GM12872 (cell line): ENCODE measurements around the gene DIAPH3.

Experiments used
- TF ChIP-seq, protein P1 (sequence below): IDR thresholded peaks from 3 replicates; pipeline ENCODE4 v1.5.1; 2011; ENCODE audit warnings: low read depth, mild to moderate bottlenecking, low read length, moderate library complexity; ENCODE audit not compliant: insufficient read depth

DIAPH3 gene

DNA sequence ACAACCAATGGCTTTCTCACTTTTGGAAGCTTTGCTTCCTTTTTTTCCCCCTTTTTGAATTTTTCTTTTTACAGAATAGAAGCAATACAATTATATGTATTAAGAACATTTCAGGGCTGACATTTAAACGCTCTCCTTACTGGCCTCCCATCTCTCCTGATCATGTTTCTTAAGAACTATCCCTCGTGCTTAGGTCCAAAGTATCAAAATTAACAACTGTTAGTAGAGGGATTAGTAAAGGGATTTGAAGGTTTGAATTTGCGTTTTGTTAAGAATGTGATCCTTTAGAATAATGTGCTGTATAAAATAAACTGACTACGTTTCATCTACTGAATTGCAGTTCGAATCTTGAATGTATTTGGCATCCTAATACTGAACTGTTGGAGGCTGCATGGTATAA, 424.8 kb downstream of the DIAPH3 start:
- TF ChIP-seq, protein P1, sequence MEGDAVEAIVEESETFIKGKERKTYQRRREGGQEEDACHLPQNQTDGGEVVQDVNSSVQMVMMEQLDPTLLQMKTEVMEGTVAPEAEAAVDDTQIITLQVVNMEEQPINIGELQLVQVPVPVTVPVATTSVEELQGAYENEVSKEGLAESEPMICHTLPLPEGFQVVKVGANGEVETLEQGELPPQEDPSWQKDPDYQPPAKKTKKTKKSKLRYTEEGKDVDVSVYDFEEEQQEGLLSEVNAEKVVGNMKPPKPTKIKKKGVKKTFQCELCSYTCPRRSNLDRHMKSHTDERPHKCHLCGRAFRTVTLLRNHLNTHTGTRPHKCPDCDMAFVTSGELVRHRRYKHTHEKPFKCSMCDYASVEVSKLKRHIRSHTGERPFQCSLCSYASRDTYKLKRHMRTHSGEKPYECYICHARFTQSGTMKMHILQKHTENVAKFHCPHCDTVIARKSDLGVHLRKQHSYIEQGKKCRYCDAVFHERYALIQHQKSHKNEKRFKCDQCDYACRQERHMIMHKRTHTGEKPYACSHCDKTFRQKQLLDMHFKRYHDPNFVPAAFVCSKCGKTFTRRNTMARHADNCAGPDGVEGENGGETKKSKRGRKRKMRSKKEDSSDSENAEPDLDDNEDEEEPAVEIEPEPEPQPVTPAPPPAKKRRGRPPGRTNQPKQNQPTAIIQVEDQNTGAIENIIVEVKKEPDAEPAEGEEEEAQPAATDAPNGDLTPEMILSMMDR = no peak

- TF ChIP-seq, protein P1 = no peak
Observed at GRCh38 chr13:59734393-59734792, 429.3 kb downstream of the DIAPH3 start.

DNA sequence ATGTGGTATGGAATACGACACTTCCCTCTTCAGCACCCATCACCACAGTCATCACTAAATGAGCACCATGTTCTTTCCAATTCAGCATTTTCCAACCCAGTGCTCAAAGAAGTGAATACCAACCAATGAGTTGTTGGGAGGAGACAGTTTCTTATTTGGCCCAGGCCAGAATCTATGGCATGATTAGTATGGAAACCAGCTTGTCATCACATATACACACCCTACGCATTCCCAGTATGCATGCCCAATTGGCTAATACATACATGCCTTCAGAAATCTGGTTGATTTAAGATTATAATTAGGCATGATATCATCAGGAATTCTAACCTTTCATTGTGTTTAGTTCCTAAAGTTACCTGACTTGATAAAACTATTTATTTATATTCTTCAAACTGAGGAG, 430.0 kb downstream of the DIAPH3 start:
- TF ChIP-seq, protein P1 = no peak

- TF ChIP-seq, protein P1 = no peak
Observed at GRCh38 chr13:59730026-59730425, 433.7 kb downstream of the DIAPH3 start.

- TF ChIP-seq, protein P1 = no peak
Observed at GRCh38 chr13:59728896-59729545, 434.7 kb downstream of the DIAPH3 start.

DNA sequence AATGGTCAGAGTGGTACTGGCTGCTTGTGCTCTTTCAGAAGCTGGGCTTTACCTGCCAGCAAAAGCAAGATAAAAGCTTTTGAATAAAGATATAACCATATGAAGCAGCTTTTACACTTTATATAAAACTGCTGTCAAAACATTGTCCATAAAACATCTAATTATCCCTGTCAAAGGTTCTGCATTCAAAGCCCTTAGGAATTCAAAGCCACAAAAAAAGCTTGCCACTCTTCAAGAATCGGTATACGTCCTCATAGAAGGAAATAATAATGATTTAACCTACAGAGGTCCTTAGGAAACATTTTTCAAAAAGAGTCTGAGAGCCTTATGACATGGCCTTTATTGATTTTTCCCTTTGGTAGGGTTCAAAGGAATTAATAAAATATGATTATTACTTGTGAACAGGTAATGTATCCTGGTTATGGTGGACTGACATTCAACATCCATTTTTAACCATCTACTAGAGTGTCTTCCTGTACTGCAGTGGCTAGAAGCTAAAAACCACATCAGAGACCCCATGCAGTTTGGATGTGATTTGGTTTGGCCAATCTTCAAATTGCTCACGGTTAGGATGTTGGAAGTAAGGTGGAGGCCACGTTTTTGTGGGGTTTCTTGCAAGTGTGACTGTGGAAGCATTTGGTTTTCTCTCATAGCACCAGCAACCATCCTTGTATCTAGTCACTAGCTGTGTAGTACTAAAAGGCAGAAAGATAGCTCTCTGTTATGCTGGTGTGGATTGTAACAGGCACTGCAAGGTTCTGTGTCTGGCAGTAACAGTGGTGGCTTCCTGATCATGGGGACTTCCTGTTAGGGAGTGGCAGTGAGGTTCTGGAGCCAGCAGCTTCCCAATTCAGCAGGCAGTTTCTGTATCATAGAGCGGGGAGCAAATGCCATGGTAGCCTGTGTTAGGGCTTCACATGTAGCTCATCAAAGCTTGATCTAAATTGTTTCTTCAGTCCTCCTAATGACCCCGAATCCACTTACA, 441.5 kb downstream of the DIAPH3 start:
- TF ChIP-seq, protein P1 = no peak

GRCh38 chr13:59715611-59716010, 448.1 kb downstream of the DIAPH3 start:
- TF ChIP-seq, protein P1 = no peak
